Activated T-helper 9 cell treated with anti-CD3 and anti-CD28 coated beads, Interleukin-2, amount 50 U/mL, for 16 hours (primary cell): Measurements from ENCODE around the gene ATP6V0A1.
"Not testable (repeated sequence)": the region's sequence is repeated elsewhere in the genome, so short reads cannot be mapped to it uniquely, and the experiment has no call there.

Source experiments
- DNase-seq: peaks from one replicate; pipeline ENCODE4 v3.0.0-alpha.2; 2020; ENCODE audit warnings: low read depth

Gene ATP6V0A1

GRCh38 chr17:42458497-42459255, at the start of gene ATP6V0A1:
Gene ATP6V0A1 (plus strand): TSS chr17:42458878. CDS start chr17:42460895, 2,017 bp downstream.
- peak; percentile 84 for DNase-seq

DNA sequence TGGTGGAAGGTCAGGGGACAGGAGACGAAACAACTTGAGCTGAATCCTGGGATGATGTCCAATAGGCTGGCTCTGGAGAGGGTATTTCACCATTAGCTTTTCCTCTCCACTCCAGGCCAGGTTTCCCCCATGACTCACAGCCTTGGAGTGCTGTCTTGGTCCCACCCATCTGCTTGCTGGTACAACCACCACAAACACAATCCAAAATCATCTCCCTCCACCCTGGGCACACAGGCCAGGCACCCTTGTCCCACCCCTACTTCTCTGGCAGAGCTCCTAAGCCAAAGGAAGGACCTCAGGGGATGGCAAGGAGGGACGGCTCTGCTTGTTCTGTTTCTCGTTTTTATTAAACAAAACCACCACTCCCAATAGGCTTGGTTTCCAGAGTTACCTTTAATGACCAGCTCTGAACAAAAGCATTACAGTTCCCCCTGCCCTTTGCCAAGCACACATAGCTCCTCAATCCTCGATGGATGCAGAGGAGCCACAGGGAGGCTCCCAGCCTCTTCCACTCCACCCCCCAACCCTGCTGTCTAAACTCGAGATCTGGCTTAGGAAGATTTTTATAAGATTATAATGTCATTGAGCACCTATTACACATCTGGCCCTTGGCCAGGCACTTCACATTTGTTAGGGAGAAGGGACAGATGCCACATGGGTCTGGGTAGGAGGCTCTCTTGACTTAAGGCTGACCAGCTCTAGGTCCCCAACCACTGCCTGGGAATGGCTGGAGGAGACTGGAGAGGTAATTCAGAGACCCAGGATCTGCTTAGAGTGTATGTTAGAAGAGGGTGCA, 49.0 kb upstream of the ATP6V0A1 start:
- DNase-seq, result no peak

DNA sequence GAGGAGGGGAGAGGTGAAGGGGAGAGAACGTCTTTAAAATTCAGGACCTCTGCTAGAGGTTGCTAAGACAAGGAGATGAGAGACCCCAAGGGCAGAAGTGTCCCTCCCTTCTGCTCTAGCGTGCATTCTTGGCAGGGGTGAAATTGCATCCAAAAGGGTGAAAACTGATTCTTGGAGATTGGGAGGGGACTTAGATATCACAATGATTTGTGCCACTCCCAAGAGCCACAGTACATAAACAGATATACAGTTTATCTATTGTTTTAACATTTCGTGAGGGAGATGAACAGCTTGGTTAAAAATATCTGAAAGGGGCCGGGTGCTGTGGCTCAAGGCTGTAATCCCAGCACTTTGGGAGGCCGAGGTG, 48.4 kb upstream of the ATP6V0A1 start:
- DNase-seq, result no peak

- DNase-seq, result no peak
Observed at GRCh38 chr17:42411361-42411760, 47.3 kb upstream of the ATP6V0A1 start.

DNA sequence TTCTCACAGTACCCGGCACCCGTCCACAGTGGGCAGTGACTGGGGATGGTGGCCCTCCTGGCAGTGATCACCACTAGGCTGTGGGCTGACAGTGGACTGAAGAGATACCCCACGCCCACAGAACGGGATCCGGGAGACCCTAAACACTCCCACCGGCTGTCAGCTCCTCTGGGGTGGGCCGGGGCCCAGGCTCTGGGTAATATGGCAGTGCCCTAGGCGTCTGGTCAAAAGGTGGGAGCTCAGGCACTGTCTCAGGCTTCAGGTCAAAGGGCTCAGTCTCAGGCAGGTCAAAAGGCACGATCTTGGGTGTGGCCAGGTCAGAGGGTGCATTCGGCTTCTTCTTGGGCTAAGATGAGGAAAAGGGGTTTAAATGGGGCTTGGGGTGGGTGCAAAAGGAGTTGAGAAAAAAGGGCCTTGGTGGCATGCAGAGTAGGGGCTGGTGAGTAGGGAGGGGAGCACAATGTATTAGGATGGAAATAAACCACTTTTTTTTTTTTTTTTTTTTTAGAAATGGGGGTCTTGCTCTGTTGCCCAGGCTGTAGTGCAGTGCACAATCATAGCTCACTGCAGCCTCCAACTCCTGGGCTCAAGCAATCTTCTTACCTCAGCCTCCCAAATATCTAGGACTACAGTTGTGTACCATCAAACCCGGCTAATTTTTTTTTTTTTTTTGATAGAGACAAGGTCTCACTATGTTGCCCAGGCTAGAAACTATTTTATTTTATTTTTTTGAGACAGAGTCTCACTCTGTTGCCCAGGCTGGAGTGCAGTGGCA, 46.6 kb upstream of the ATP6V0A1 start:
- DNase-seq, result no peak

- no peak for DNase-seq
Observed at GRCh38 chr17:42413464-42414040, 45.1 kb upstream of the ATP6V0A1 start.

DNA sequence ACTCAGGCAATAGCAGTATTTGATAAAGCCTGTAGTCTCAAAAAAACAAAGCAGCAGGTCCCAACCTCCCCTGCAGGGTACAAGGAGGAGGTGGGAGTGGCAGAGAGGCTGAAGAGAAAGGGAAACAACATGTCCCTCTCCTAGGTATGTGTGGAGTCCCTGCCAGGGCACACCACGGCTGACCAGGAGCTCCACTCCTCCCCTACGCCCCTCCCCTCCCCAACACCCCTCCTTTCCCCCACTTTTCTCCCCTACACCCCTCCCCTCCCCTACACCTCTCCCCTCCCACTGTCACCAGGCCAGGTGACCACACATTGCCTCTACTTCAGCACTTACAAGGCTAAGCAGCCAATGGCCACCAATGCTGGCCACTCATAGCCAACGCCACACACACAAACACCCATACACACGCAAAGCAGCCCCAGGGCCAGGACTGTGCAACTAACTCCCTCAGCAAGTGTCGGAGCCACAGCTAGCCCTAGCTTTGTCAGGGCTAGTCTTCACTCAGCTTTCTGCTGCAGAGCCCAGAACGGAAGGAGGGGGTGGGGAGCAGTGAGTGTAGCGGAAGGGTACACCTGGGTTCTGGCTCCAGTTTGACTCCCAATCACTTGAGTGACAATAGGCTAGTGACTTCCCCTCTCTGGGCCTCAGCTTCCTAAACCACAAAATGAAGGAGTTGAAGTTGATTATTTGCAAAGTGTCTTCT, 43.8 kb upstream of the ATP6V0A1 start:
- DNase-seq, result peak; percentile 20

- not testable (repeated sequence) for DNase-seq
Observed at GRCh38 chr17:42417981-42418380, 40.7 kb upstream of the ATP6V0A1 start.

- DNase-seq, result no peak
Observed at GRCh38 chr17:42421136-42421506, 37.6 kb upstream of the ATP6V0A1 start.

GRCh38 chr17:42421507-42422338, 37.0 kb upstream of the ATP6V0A1 start:
- DNase-seq, result no peak

DNA sequence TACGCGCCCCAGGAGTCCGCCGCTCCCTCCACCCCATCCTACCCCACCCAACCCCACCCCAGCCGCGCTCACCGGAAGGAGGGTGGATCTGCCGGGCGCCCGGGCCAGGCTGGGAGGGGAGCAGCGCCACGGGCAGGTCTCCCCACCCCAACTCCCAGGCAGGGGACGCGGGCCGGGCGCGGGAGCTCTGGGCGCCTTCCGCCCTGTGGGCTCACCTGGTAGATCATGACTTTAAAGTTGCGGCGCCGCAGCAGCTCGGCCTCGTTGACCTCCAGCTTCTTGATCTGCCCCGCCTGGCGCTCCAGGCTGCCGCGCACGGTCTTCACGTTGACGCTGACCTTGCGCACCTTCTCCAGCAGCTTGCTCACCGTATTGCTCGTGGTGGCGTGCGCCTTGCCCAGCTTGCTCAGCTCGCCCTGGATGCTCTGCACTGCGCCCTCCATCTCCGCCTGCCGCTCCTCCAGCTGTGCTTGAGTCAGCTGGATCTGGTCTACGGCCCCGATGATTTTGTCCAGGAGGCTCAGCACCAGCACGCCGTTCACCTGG, 36.2 kb upstream of the ATP6V0A1 start:
- peak; percentile 6 for DNase-seq

- DNase-seq, result no peak
Observed at GRCh38 chr17:42422958-42423712, 35.5 kb upstream of the ATP6V0A1 start, which contains the start of gene CAVIN1. Gene CAVIN1 (minus strand): TSS chr17:42423256. CDS start chr17:42423097, 159 bp downstream.

DNA sequence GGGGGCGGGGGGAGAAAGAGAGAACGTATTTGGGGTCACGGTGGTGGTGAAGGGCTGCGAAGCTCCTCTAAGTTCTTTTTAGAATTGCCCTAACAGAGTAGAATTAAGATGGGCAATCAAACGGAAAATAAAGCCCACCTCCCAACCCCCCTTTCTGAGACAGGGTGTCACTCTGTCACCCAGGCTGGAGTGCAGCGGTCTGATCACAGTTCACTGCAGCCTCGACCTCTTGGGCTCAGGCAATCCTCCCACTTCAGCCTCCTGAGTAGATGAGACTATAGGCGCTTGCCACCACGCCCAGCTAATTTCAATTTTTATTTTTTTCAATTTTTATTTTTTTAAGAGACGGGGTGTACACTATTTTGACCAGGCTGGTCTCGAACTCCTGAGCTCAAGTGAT, 34.9 kb upstream of the ATP6V0A1 start:
- no peak for DNase-seq

- no peak for DNase-seq
Observed at GRCh38 chr17:42424991-42425610, 33.6 kb upstream of the ATP6V0A1 start.

- no peak for DNase-seq
Observed at GRCh38 chr17:42428141-42428944, 30.3 kb upstream of the ATP6V0A1 start.

GRCh38 chr17:42429726-42430447, 28.8 kb upstream of the ATP6V0A1 start:
- DNase-seq, result no peak

DNA sequence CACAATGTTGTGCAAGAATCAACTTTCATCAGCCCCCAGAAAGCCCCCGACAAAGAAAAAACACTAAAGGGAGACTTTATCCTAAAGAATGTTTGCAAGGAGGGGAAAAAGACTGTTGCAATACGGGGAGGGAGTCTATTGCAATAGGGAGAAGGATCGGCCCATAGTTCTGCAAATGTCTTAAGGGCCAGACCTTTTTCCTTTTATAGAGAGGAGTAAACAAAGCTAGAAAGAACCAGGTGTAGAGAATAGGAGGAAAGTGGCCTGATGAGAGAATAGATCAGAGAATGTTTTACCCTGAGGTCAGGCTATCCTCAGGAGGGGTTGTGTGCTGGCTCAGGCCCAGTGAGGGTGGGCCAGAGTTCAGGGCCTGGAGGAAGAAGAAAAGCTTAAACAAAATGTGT, 26.9 kb upstream of the ATP6V0A1 start:
- DNase-seq, result no peak

- no peak for DNase-seq
Observed at GRCh38 chr17:42436391-42436790, 22.3 kb upstream of the ATP6V0A1 start.
